ENCODE data around the gene ACP4.
"Not testable (repeated sequence)": the region's sequence is repeated elsewhere in the genome, so short reads cannot be mapped to it uniquely, and the experiment has no call there.

The ACP4 gene, protein sequence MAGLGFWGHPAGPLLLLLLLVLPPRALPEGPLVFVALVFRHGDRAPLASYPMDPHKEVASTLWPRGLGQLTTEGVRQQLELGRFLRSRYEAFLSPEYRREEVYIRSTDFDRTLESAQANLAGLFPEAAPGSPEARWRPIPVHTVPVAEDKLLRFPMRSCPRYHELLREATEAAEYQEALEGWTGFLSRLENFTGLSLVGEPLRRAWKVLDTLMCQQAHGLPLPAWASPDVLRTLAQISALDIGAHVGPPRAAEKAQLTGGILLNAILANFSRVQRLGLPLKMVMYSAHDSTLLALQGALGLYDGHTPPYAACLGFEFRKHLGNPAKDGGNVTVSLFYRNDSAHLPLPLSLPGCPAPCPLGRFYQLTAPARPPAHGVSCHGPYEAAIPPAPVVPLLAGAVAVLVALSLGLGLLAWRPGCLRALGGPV

DNA sequence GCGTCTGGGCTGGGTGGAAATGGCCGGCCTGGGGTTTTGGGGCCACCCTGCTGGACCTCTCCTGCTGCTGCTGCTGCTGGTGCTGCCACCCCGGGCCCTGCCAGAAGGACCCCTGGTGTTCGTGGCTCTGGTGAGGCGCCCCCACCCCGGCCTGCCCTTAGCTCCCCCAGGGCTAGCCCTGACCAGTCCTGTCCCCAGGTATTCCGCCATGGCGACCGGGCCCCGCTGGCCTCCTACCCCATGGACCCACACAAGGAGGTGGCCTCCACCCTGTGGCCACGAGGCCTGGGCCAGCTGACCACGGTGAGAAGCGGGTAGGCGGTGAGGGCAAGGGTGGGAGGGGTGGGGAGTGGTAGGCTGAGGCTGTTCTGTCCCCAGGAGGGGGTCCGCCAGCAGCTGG is at the start of gene ACP4:
ACP4 (plus strand) TSS at position 20 of the 400 bp plus-strand sequence; CDS start at position 20, 0 bp downstream.
- no peak for FAIRE-seq

GRCh38 chr19:50741179-50741933 is 48.9 kb upstream of the ACP4 start:
- no peak for FAIRE-seq

GRCh38 chr19:50743537-50743936 is 46.7 kb upstream of the ACP4 start:
- FAIRE-seq: no peak

DNA sequence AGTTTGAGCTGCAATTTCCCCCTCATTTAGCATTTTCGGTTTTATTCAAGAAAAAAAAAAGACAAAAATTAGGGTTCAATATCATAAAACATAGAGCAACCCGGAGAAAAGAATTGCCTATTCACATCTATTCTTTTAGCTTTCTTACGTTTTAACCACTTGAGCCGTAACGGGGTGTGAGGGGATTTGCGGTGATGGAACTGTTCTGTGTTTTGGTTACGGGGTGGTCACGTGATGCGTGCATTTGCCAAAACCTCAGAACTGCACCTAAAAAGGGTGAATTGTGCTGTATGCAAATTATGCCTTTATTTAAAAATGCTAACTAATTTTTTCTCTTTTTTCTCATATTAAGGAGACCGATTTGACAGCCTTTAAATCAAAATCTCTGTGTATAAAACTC is 45.0 kb upstream of the ACP4 start:
- FAIRE-seq: no peak

- not testable (repeated sequence) for FAIRE-seq
Observed at GRCh38 chr19:50747141-50747540, 43.1 kb upstream of the ACP4 start.

GRCh38 chr19:50749490-50749889 is 40.7 kb upstream of the ACP4 start:
- FAIRE-seq: no peak

- no peak for FAIRE-seq
Observed at GRCh38 chr19:50750010-50750409, 40.2 kb upstream of the ACP4 start.

DNA sequence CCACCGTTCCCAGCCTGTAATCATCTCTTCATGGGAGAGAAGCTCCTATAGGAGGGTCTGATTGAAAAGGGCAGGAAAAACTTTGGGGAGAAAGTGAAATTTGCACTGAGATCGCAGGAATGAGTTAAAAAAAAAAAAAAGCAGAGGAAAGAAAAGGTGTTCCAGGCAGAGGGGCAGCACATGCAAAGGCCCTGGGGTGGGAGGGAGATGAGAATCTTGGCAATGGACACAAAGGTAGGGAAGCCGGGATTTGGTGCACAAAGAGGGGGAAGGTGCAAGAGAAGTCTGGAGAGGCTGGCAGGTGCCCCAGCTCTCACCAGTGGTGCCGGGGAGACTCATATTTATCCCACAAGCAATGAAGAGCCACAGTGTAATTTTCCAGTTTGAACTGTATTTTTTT is 36.3 kb upstream of the ACP4 start:
- FAIRE-seq: no peak

GRCh38 chr19:50756244-50756643 is 34.0 kb upstream of the ACP4 start:
- FAIRE-seq: not testable (repeated sequence)

DNA sequence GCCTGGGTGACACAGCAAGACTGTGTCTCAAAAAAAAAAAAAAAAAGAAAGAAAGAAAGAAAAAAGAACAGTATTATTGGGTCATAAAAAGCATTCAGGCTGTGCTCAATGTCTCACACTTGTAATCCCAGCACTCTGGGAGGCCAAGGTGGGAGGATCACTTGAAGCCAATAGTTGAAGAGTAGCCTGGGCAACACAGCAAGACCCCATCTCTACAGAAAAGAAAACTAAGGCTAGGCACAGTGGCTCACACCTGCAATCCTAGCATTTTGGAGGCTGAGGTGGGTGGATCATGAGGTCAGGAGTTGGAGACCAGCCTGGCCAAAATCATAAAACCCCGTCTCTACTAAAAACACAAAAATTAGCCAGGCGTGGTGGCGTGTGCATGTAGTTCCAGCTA is 32.6 kb upstream of the ACP4 start:
- not testable (repeated sequence) for FAIRE-seq

DNA sequence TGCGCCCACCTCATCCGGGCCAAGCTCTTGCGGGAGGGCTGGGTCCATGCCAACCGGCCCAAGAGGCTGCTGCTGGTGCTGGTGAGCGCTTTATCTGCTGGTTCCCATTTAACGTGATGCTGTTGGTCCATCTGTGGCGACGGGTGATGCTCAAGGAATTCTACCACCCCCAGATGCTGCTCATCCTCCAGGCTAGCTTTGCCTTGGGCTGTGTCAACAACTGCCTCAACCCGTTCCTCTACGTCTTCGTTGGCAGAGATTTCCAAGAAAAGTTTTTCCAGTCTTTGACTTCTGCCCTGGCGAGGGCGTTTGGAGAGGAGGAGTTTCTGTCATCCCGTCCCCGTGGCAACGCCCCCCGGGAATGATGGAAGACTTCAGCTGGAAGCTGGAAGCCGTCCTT is 31.1 kb upstream of the ACP4 start:
- FAIRE-seq: not testable (repeated sequence)

DNA sequence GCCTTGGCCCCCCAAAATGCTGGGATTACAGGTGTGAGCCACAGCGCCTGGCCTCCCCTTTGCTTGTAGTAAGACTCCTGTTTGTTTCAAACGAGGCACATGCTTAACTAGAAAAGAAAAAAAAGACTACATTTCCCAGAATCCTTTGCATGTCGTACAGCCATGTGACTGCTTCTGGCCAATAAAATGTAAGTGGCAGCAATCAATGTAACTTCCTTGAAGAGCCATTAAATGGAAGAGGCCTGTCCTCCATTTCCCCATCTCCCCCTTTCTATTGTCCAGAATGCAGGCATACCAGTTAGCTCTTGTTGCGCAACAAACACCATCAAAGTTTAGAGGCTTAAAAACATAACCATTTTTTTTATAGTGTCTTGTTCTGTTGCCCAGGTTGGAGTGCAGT is 30.3 kb upstream of the ACP4 start:
- no peak for FAIRE-seq

DNA sequence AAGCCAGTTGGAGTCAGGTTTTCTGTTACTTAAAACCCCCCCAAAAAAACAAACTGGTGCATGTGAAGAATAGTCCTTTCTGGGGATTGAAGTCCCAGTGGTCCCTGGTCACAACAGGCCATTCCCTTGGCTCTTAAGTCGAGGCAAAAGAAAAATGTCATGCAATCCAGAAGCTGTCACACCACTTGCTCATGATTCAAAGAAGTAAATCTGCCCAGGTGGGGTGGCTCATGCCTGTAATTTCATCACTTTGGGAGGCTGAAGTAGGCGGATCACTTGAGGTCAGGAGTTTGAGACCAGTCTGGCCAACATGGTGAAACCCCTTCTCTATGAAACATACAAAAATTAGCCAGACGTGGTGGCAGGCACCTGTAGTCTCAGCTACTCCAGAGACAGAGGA is 28.7 kb upstream of the ACP4 start:
- not testable (repeated sequence) for FAIRE-seq

GRCh38 chr19:50763521-50763920 is 26.7 kb upstream of the ACP4 start:
- not testable (repeated sequence) for FAIRE-seq

- no peak for FAIRE-seq
Observed at GRCh38 chr19:50764409-50764808, 25.8 kb upstream of the ACP4 start.

- FAIRE-seq: not testable (repeated sequence)
Observed at GRCh38 chr19:50766746-50767145, 23.5 kb upstream of the ACP4 start.

DNA sequence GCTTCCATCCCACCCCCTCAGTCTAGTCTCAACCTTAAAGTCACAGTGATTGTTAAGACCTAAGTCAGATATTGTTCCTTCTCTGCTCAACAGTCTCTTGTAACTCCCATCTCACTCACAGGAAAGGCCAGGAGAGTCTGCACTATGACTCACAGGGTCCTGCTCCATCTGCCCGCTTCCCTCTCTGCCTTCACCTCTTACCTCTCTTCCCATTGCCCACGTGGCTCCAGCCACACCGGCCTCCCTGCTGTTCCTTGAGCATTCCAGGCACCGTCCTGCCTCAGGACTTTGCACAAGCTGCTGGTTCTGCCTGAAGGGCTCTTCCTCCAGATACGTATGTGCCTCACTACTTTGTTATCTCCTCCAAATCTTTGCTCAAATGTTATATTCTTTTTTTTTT is 23.0 kb upstream of the ACP4 start:
- not testable (repeated sequence) for FAIRE-seq

DNA sequence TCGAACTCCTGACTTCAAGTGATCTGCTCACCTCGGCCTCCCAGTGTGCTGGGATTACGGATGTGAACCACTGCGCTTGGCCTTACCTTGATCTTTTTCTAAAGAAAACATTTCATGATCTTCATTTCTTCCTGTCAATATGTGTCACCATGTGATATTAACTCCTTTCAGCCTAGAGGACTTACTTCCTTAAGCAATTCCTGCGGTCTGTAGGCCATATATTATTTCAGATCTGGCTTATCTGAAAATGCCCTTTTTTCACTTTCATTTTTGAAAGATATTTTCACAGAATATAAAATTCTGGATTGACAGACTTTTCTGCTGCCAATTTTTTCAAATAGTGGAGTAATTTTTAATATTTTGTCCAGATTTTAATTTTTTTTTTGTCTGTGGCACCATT is 21.9 kb upstream of the ACP4 start:
- no peak for FAIRE-seq

DNA sequence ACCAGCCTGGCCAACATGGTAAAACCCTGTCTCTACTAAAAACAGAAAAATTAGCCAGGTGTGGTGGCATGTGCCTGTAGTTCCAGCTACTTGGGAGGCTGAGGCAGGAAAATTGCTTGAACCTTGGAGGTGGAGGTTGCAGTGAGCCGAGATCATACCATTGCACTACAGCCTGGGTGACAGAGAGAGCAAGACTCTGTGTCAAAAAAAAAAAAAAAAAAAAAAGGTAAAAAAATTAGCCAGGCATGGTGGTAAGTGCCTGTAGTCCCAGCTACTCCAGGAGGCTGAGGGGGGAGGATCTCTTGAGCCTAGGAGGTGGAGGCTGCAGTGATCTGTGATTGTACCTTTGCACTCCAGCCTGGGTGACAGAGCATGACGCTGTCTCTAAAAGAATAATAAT is 20.1 kb upstream of the ACP4 start, which contains the start of gene GPR32:
GPR32 (plus strand) TSS at position 301 of the 400 bp plus-strand sequence. CDS start 137 bp downstream, outside the sequence.
- FAIRE-seq: not testable (repeated sequence)

- FAIRE-seq: no peak
Observed at GRCh38 chr19:50770888-50771287, 19.3 kb upstream of the ACP4 start.

DNA sequence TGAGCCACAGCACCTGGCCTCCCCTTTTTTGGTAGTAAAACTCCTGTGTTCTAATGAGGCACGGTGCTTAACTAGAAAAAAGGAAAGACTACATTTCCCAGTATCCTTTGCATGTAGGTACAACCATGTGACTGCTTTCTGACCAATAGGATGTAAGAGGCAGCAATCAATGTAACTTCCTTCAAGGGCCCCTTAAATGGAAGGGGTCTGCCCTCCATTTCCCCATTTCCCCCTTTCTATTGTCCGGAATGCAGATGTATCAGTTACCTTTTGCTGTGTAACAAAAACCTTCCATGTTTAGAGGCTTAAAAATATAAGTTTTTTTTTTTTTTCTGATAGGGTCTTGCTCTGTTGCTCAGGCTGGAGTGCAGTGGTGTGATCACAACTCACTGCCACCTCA is 17.7 kb upstream of the ACP4 start:
- FAIRE-seq: no peak

DNA sequence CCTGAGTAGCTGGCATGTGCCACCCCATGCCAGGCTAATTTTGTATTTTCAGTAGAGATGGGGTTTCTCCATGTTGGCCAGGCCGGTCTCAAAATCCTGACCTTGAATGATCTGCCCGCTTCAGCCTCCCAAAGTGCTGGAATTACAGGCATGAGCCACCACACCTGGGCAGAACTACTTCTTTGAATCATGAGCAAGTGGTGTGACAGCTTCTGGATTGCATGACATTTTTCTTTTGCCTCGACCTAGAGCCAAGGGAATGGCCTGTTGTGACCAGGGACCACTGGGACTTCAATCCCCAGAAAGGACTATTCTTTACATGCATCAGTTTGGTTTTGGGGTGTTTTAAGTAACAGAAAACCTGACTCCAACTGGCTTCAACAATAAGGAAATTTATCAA is 17.3 kb upstream of the ACP4 start:
- FAIRE-seq: not testable (repeated sequence)

- not testable (repeated sequence) for FAIRE-seq
Observed at GRCh38 chr19:50773454-50773853, 16.8 kb upstream of the ACP4 start.

DNA sequence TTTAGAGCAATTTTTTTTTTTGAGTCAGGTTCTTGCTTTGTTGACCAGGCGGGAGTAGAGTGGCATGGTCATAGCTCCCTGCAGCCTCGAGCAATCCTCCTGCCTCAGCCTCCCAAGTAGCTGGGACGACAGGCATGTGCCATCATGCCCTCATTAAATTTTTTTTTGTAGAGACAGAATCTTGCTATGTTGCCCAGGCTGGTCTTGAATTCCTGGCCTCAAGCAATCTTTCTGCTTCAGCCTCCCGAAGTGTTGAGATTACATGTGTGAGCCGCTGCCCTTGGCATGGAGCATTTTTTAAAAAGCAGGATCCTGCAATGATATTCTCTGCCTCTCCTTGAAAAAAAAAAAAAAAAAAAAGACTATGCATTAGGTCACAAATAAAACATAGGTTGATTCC is 14.1 kb upstream of the ACP4 start:
- no peak for FAIRE-seq
